ENCODE measurements around the gene TCEAL8. TPM values are rescaled to one million over a fixed set of nuclear protein-coding genes. Genes with fewer than 3 reads are reported as not detected.

The TCEAL8 gene
- total RNA-seq, 1 experiment from 2014 or later, result 74.6 TPM

- TF ChIP-seq CTCF (IDR thresholded peaks at IDR 0.05), result no peak
- TF ChIP-seq ZNF671 (CRISPR knock-in tag; IDR thresholded peaks at IDR 0.05), result no peak
- TF ChIP-seq ZNF281 (CRISPR knock-in tag; IDR thresholded peaks at IDR 0.05), result no peak
Observed at GRCh38 chrX:103256651-103257050, 1.7 kb upstream of the TCEAL8 start (continued).

GRCh38 chrX:103254171-103254824 is 657 bp downstream of the TCEAL8 start:
- Mint-ChIP-seq H3K27me3 (ENCODE audit: low read depth) (no peaks in the 10 kb centered on the region), H3K4me1 (peaks cover 31% of the 10 kb centered on the region), H3K27ac (peak overlapping the region; percentile 99), H3K4me3 (peak overlapping the region; percentile 94), H3K36me3 (peaks cover 7% of the 10 kb centered on the region), H3K9me3 (no peaks in the 10 kb centered on the region)
- DNase-seq (ENCODE audit: low spot score) (peak; percentile 82), ATAC-seq (peak; percentile 93)
- CTCF ChIA-PET, result interaction anchor here (1.5 to 2.0 kb wide), 2 partner anchors 43 to 210 kb away, joined by 4 to 9 read pairs; no protein-coding TSS in a partner anchor
- POLR2A ChIA-PET, result interaction anchor here (1.1 to 1.3 kb wide), 3 partner anchors 23 to 56 kb away, joined by 3 to 5 read pairs (median 3); partner anchors contain the start of genes BEX2 and TCEAL5
- TF ChIP-seq ARID4B (CRISPR knock-in tag; IDR thresholded peaks at IDR 0.05; ENCODE audit: borderline replicate concordance) (no peak), ZNF317 (CRISPR knock-in tag; IDR thresholded peaks at IDR 0.05; ENCODE audit: borderline replicate concordance, low read depth) (no peak), ELF4 (CRISPR knock-in tag; IDR thresholded peaks at IDR 0.05; ENCODE audit: low read depth) (no peak), KAT7 (CRISPR knock-in tag; IDR thresholded peaks at IDR 0.05; ENCODE audit: borderline replicate concordance) (0 out of 2 replicates have a peak, but pooled peaks have one; percentile 31), ZNF281 (CRISPR knock-in tag; IDR thresholded peaks at IDR 0.05) (0 out of 2 replicates have a peak, but pooled peaks have one; percentile 64), NFE2L1 (CRISPR knock-in tag; IDR thresholded peaks at IDR 0.05) (no peak), USF2 (CRISPR knock-in tag; IDR thresholded peaks at IDR 0.05) (peak; percentile 19; the same call in 1 of the 2 replicates), ERG (CRISPR knock-in tag; IDR thresholded peaks at IDR 0.05) (no peak), SP1 (CRISPR knock-in tag; conservative IDR thresholded peaks at IDR 0.05) (peak; percentile 63; the same call in 1 of the 2 replicates), AR (CRISPR knock-in tag; IDR thresholded peaks at IDR 0.05) (peak; percentile 75; the same call in 1 of the 2 replicates), TP53 (CRISPR knock-in tag; IDR thresholded peaks at IDR 0.05) (no peak), GRHL2 (CRISPR knock-in tag; IDR thresholded peaks at IDR 0.05; ENCODE audit: insufficient replicate concordance, severe bottlenecking) (no peak)
